HG03457 (cell line): ENCODE measurements around the gene UHRF2.
"Not testable (repeated sequence)": the region's sequence is repeated elsewhere in the genome, so short reads cannot be mapped to it uniquely, and the experiment has no call there.

ENCODE experiments used
- ATAC-seq: cut with Tn5 transposase; IDR thresholded peaks from one replicate; pipeline ENCODE4 v1.9.1; 2021; ENCODE audit warnings: moderate number of reproducible peaks; ENCODE audit not compliant: unreplicated experiment

The UHRF2 gene

GRCh38 chr9:6412487-6413364, at the start of gene UHRF2:
UHRF2 (plus strand) TSS chr9:6413199; CDS start chr9:6413491, 292 bp downstream.
- peak; percentile 75 for ATAC-seq

DNA sequence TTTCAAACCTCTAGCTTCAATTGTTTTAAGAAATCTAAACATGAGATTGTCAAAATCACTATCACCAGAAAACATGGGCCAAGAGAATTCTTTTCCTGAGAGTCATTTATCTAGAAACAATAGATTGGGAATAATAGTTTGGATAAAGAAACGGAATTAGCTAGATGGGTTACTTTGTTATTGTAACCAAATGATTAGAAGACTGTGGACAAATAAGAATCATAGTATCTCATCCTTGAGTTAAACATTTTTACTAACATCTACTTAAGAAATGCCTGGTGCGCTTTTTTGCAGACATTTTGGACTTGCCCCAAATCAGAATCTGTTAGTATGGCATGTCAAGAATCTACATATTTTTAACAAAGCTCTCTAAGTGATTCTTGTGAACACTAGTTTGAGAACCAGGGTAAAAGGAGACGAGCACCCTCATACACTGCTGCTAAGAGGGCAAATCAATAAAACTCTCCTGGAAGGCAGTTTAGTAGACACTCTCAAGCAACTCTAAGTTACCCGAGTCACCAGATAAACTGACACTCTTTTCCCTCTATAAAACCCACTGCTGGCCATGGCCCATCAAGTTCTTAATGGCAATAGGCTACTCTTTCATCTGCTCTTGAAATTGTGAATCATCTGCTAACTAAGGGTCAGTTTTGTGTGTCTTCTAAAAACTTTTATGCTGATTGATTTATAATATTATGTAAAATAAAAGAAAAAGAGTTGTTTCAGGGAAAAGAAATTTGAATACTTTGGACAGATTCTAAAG, 45.7 kb upstream of the UHRF2 start:
- ATAC-seq = no peak

GRCh38 chr9:6368831-6369230, 44.2 kb upstream of the UHRF2 start:
- no peak for ATAC-seq

DNA sequence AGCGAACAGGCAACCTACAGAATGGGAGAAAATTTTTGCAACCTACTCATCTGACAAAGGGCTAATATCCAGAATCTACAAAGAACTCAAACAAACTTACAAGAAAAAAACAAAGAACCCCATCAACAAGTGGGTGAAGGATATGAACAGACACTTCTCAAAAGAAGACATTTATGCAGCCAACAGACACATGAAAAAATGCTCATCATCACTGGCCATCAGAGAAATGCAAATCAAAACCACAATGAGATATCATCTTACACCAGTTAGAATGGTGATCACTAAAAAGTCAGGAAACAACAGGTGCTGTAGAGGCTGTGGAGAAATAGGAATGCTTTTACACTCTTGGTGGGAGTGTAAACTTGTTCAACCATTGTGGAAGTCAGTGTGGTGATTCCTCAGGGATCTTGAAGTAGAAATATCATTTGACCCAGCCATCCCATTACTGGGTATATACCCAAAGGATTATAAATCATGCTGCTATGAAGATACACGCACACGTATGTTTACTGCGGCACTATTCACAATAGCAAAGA, 31.5 kb upstream of the UHRF2 start:
- ATAC-seq = not testable (repeated sequence)

DNA sequence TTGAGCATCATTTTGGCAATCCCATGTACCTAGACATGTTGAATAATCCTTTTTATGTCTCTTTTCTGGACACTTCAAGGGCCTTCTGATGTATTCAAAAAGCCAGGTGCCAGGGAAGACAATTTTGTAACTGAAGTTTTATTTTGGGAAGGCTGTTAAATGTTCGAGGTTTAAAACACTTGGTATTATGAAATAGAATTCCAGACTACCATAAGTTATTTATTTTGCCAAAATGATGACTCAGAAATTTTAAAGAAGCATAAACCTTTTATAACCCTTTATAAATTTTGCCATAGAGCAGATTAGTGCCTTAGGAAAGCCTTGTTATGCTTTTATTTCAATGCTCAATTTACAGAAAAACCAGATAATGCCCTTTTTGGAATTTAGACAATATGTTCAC, 30.3 kb upstream of the UHRF2 start:
- no peak for ATAC-seq

GRCh38 chr9:6383551-6384225, 29.3 kb upstream of the UHRF2 start:
- ATAC-seq = no peak

GRCh38 chr9:6384732-6385131, 28.3 kb upstream of the UHRF2 start:
- ATAC-seq = no peak

- ATAC-seq = no peak
These were observed 13.9 kb upstream of the UHRF2 start for GRCh38 chr9:6399071-6399470.

DNA sequence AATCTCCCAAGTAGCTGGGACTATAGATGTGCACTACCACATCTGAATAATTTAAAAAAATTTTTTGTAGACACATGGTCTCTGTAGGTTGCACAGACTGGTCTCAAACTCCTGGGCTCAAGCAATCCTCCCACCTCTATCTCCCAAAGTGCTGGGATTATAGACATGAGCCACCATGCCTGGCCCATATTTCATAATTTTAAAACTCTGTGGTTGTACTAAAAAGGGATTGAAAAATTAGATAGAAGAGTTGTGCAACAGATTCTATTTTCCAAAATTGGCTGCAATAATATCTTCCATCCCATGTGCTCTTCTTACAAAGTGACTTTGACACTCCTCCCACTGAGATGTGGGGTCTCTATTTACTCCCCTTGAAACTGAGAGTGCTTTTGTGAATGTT, 7.6 kb upstream of the UHRF2 start:
- no peak for ATAC-seq

GRCh38 chr9:6407778-6408177, 5.2 kb upstream of the UHRF2 start:
- no peak for ATAC-seq

GRCh38 chr9:6408320-6408719, 4.7 kb upstream of the UHRF2 start:
- no peak for ATAC-seq

GRCh38 chr9:6409811-6410210, 3.2 kb upstream of the UHRF2 start:
- no peak for ATAC-seq

DNA sequence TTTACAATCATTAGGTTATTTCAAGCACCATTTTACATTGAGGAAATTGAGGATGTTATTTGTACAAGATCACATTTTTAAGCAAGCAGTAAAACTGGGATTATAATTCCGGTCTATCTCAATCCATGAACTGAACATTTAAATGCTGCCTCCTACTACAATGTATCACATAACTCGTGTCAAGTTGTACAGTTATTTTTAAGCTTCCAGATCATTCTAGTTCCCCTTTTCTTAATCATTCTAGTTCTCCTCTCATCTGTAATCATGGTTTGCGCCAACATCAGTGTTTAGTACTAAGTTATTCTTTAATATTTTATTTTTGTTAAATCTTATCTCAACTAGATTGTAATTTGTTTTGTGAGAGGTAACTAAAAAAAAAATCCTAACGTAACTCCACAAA, 2.4 kb upstream of the UHRF2 start:
- ATAC-seq = no peak

DNA sequence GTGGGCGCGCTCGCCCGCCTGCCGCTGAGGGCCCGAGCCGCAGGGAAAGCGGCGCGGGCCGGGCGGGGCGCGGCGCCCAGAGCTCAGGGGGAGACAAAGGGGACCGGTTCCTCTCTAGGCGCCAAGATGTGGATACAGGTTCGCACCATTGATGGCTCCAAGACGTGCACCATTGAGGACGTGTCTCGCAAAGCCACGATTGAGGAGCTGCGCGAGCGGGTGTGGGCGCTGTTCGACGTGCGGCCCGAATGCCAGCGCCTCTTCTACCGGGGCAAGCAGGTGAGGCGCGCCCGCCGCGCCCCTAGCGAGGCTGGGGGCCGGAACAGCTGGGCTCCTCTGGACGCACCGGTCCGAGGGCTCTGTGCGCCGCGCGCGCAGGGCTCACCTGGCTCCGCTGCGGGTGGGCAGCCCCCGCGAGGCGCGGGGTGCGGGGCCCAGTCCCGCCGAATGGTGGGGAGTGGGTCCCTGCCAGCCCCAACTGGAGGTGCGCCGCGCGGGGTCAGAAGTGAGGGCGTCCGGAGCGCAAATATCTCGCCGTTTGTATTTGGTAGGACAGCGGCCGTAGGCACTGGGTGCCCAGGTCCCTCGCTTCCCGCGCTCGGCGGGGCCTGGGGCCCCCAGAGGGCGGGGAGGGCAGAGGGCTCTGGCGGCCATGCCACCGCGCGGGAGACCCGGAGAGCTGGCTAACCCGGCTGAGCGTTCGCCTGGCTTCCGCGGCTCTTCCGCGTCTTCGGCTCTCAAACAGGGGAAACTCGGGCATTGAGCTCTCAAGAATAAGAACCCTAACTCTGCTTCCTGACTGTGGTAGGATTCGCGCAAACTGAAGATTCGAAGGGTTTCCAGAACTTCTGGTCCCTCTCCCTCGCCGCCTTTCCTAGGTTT, 607 bp downstream of the UHRF2 start:
- no peak for ATAC-seq

GRCh38 chr9:6414247-6414641, 1.2 kb downstream of the UHRF2 start:
- ATAC-seq = no peak

- no peak for ATAC-seq
These were observed 2.3 kb downstream of the UHRF2 start for GRCh38 chr9:6415266-6415665.

DNA sequence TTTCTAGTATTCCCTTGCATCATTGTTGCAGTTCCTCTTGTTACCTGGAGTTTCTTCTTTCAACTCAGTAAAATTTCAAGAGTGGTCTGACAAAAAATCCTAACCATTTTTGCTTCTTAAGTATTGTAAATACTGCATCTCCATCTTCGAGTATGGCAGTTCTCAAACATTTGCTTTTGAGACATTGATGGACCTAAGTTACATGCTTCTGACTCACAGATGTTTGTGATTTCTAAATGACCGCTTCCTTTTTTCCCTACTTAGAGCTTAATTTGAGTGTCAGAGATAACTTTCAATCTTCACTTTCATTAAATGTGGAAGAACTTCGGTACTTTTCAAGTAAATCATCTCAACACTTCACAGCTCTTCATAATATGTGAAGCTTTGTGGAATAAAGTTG, 4.2 kb downstream of the UHRF2 start:
- no peak for ATAC-seq

DNA sequence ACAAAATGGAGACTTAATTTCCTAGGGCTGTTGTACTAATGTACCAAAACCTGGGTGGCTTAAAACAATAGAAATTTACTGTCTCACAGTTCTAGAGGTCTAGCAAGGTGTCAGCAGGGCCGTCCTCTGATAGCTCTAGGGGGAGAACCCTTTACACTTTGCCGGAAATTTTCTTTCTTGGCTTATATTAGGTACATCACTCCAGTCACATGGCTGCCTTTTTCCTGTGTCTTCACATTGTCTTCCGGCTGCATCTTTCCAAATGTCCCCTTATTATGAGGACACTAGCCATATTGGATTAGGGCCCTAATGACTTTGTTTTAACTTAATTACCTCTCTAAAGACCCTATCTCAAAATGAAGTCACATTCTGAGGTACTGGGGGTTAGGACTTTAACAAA, 5.8 kb downstream of the UHRF2 start:
- no peak for ATAC-seq

DNA sequence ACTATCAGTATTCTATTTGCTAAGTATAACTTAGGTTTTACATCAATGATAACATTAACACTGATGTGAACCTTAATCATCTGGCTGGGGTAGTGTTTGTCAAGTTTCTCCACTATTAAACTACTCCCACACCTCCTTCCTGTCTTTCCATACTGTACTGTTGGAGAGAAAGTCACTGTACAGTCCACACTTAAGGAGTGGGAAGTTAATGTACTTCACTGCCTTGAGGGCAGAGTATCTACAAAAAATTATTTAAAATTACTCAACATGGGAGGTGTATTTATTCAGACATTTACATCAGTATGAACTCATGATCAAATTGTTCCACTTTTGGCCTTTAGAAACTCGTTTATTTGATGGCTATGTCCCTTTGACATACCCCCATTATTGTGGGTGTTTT, 11.9 kb downstream of the UHRF2 start:
- no peak for ATAC-seq

DNA sequence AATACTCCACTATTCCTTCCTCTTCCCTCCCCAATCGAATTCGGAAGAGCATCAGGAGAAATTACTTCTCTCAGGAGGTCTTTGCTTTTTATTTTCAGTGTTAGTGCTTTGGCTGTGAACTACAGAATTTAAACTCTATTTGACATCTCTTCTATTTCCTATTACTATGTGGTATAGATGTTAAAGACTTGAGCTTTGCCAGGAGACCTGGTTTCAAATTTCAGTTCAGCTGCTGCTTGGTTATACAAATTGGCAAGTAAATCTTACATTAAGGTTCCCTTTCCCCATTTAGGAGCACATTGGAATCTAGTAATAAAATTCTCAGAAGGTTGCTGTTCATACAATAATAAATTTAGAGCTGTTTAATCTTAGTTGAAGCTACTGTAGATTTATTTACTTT, 13.1 kb downstream of the UHRF2 start:
- ATAC-seq = no peak
